ENCODE data around the gene NGF. TPM values are rescaled to one million over a fixed set of nuclear protein-coding genes. Genes with fewer than 3 reads are reported as not detected.

Gene NGF
- total and polyA plus RNA-seq, 2 experiments from 2014 or later = 0.48 TPM; not detected in 1

DNA sequence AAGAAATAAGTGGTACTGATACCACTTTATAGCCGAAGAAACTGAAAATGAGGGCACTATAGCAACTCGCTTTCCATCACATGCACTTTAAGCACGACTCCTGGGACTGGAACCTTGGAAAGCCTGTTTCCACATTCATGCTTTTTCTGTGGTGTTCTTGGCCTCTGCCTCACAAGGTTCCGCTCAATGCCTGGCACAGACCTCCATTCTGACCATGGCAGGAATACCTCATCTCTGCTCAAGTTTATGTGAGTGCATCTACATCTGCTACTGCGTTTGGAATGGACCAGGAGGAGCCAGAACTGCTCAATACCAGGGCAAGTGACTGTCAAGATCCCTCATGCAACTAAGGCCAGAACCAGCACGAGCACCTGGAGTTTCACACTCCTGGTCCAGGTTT lies 11.6 kb downstream of the NGF start:
- no peak overlapping the region for H3K4me3 ChIP-seq
- H3K27ac ChIP-seq = no peak overlapping the region

GRCh38 chr1:115325874-115326273 lies 12.2 kb downstream of the NGF start:
- Histone ChIP-seq H3K9me3 (ENCODE audit: low read depth) (no peaks in the 10 kb centered on the region), H3K4me3 (no peak overlapping the region), H3K4me1 (ENCODE audit: low read depth) (no peaks in the 10 kb centered on the region), H3K27me3 (peaks cover 9% of the 10 kb centered on the region), H3K27ac (no peak overlapping the region), H3K36me3 (no peaks in the 10 kb centered on the region)
- no peak for DNase-seq (ENCODE audit: low read depth in 1 of 2, low spot score in 1 of 2)
- TF ChIP-seq, protein P1, sequence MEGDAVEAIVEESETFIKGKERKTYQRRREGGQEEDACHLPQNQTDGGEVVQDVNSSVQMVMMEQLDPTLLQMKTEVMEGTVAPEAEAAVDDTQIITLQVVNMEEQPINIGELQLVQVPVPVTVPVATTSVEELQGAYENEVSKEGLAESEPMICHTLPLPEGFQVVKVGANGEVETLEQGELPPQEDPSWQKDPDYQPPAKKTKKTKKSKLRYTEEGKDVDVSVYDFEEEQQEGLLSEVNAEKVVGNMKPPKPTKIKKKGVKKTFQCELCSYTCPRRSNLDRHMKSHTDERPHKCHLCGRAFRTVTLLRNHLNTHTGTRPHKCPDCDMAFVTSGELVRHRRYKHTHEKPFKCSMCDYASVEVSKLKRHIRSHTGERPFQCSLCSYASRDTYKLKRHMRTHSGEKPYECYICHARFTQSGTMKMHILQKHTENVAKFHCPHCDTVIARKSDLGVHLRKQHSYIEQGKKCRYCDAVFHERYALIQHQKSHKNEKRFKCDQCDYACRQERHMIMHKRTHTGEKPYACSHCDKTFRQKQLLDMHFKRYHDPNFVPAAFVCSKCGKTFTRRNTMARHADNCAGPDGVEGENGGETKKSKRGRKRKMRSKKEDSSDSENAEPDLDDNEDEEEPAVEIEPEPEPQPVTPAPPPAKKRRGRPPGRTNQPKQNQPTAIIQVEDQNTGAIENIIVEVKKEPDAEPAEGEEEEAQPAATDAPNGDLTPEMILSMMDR (IDR thresholded peaks at IDR 0.05; ENCODE audit: low read depth, low read length) = no peak

More for the DNA sequence above, 11.6 kb downstream of the NGF start:
- Histone ChIP-seq H3K4me1 (ENCODE audit: low read depth) (no peaks in the 10 kb centered on the region), H3K27me3 (peaks cover 9% of the 10 kb centered on the region), H3K36me3 (no peaks in the 10 kb centered on the region), H3K9me3 (ENCODE audit: low read depth) (no peaks in the 10 kb centered on the region)
- no peak for DNase-seq (ENCODE audit: low read depth in 1 of 2, low spot score in 1 of 2)
- TF ChIP-seq, protein P1 (IDR thresholded peaks at IDR 0.05; ENCODE audit: low read depth, low read length) = no peak

DNA sequence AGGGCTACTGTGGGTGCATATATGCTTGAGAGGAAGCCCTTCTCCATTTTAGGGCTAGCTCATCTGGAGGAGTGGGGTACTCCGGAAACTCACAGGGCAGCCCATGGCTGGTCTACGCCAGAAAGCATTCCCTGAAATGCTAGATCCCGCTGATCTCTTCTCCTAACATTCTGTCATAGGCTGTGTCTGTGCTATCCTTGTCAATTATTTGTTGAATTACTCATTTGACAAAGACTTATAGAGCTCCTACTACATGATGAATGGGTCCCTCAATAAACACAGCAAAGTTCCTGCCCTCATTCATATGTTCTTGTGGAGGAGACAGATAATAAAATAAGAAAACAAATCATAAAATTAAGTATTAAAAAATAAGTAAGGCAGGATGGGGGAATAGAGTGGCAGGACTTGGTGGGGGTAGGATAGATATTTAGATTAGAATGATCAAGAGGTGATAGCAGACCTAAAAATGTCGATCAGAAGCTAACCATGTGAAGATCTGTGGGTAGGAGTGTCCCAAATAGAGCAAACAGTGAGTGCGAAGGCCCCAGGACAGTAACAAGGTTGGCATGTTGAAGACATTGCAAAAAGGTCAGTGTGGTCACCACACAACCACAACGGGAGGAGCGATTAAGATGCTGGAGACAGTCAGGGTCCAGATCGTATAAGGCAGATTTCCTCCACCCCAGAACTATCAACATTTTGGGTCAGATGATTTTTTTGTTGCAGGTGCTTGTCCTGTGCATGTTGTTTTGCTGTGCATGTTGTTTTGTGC lies 13.2 kb downstream of the NGF start:
- H3K27me3 ChIP-seq = peaks cover 9% of the 10 kb centered on the region
- H3K9me3 ChIP-seq (ENCODE audit: low read depth) = no peaks in the 10 kb centered on the region
- TF ChIP-seq, protein P1 (IDR thresholded peaks at IDR 0.05; ENCODE audit: low read depth, low read length) = no peak
- H3K4me3 ChIP-seq = no peak overlapping the region
- DNase-seq (ENCODE audit: low read depth in 1 of 2, low spot score in 1 of 2) = no peak
- no peak overlapping the region for H3K27ac ChIP-seq
- peaks cover 3% of the 10 kb centered on the region for H3K4me1 ChIP-seq (ENCODE audit: low read depth)
- no peaks in the 10 kb centered on the region for H3K36me3 ChIP-seq

GRCh38 chr1:115323366-115324004 lies 14.6 kb downstream of the NGF start:
- Histone ChIP-seq H3K4me3 (no peak overlapping the region), H3K4me1 (ENCODE audit: low read depth) (peaks cover 3% of the 10 kb centered on the region), H3K27me3 (peaks cover 9% of the 10 kb centered on the region), H3K27ac (no peak overlapping the region), H3K36me3 (no peaks in the 10 kb centered on the region), H3K9me3 (ENCODE audit: low read depth) (no peaks in the 10 kb centered on the region)
- no peak for DNase-seq (ENCODE audit: low read depth in 1 of 2, low spot score in 1 of 2)
- TF ChIP-seq, protein P1 (IDR thresholded peaks at IDR 0.05; ENCODE audit: low read depth, low read length) = no peak

DNA sequence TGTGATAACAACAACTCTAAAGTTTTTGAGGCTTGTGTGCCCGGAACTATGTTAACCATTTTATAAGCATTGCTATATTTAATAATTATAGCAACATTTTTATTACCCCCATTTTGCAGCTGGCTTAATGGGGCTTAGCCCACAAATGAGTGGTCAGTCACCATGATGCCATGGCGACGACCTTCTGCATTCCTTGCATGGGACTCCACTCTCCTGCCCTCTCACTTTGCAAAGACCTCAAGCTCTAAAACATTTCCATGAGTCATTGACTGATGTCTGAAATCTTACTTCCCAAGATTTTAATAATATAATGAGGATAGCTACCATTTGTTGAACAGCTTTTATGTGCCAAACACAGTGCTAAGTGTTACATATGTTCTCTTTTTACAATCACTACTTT lies 15.4 kb downstream of the NGF start:
- DNase-seq (ENCODE audit: low read depth in 1 of 2, low spot score in 1 of 2) = no peak

More for the DNA sequence above, 15.4 kb downstream of the NGF start:
- TF ChIP-seq, protein P1 (IDR thresholded peaks at IDR 0.05; ENCODE audit: low read depth, low read length) = no peak
- Histone ChIP-seq H3K27ac (no peak overlapping the region), H3K36me3 (no peaks in the 10 kb centered on the region), H3K4me1 (ENCODE audit: low read depth) (peaks cover 4% of the 10 kb centered on the region), H3K9me3 (ENCODE audit: low read depth) (no peaks in the 10 kb centered on the region), H3K4me3 (no peak overlapping the region), H3K27me3 (peaks cover 9% of the 10 kb centered on the region)

Data from cardiac muscle cell (in vitro differentiated cells and primary cell).